UCSD-AML1 (cell line): ENCODE measurements around the gene CHCT1.

Experiments used
- DNase-seq: peaks from one replicate; lab custom pipeline; 2025; ENCODE audit not compliant: unreplicated experiment; lab: John Stamatoyannopoulos, UW

The CHCT1 gene

GRCh38 chr17:60439501-60439900, 17.2 kb downstream of the CHCT1 start:
- no peak for DNase-seq

- DNase-seq: no peak
These were observed 20.2 kb downstream of the CHCT1 start for GRCh38 chr17:60442271-60443173.

GRCh38 chr17:60443713-60444112, 21.4 kb downstream of the CHCT1 start:
- no peak for DNase-seq

- DNase-seq: no peak
These were observed 22.9 kb downstream of the CHCT1 start for GRCh38 chr17:60445144-60445543.

- DNase-seq: no peak
These were observed 25.1 kb downstream of the CHCT1 start for GRCh38 chr17:60447375-60447774.

- DNase-seq: no peak
These were observed 28.8 kb downstream of the CHCT1 start for GRCh38 chr17:60451071-60451470.

GRCh38 chr17:60451965-60452364, 29.7 kb downstream of the CHCT1 start:
- DNase-seq: no peak

GRCh38 chr17:60455378-60455777, 33.1 kb downstream of the CHCT1 start:
- no peak for DNase-seq

- no peak for DNase-seq
These were observed 34.9 kb downstream of the CHCT1 start for GRCh38 chr17:60457148-60457547.

GRCh38 chr17:60461584-60461983, 39.3 kb downstream of the CHCT1 start:
- DNase-seq: no peak

GRCh38 chr17:60463157-60463835, 41.0 kb downstream of the CHCT1 start:
- DNase-seq: no peak

GRCh38 chr17:60464343-60464742, 42.1 kb downstream of the CHCT1 start:
- no peak for DNase-seq

- no peak for DNase-seq
These were observed 46.1 kb downstream of the CHCT1 start for GRCh38 chr17:60468371-60468770.

- DNase-seq: no peak
These were observed 49.2 kb downstream of the CHCT1 start for GRCh38 chr17:60471451-60471850.

- no peak for DNase-seq
These were observed 50.2 kb downstream of the CHCT1 start for GRCh38 chr17:60472449-60472848.

GRCh38 chr17:60473788-60474187, 51.5 kb downstream of the CHCT1 start:
- no peak for DNase-seq
